Ramos (cell line): ENCODE data around the gene ZNF407.

Source experiments
- in situ Hi-C: fragments of 300-500 bp; cut with MboI; formaldehyde crosslinking; loops from one replicate; pipeline ENCODE4 v1.14.3; 2022; ENCODE audit warnings: low sequenced_read_pairs; ENCODE audit not compliant: unreplicated experiment

Gene ZNF407

DNA sequence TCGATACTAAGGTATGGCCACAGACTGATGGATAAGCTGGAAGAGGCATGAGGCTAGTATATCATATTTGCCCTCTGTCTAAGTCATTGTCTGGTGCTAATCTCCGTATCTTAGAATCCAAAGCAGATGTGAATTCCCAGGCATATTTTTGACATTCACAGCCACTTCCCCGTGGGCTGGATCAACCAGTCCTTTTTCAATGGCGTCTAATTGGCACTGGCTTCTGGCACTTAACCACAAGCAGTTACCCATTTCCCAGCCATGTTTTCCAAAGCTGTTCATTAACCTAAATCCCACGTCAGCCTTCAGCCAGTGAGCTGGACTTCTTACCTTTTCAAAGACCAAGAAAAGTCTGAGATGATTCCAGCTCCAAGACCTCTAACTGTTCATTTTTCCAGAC lies 20.7 kb upstream of the ZNF407 start:
- in situ Hi-C loops, result no loop called here

DNA sequence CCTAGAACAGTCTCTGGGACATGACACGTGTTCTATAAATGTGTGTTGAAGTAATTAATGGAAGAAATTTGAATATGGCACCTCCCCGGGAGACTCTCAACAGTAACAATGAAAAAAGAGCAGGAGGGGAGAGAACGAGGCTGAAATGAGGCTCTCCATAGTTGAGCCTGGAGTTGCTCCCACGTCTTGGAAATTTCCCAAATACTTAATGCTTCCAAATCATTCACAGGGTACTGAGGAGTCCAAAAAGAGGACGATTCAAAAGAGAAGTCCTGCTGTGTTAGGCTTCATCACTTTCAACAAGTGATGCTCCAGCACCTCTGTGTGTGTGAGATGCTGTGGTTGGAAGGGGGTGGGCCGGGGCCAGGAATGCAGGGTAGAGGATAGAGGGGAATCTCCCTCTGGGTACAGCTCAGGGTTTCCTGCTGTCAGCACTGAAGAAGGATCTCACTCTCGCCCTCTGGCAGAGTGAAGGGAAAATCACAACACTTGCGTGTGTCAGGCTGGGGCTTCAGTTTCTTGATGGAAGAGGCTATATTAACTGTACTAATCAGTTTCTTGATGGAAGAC lies 18.1 kb upstream of the ZNF407 start:
- in situ Hi-C loops, result no loop called here

DNA sequence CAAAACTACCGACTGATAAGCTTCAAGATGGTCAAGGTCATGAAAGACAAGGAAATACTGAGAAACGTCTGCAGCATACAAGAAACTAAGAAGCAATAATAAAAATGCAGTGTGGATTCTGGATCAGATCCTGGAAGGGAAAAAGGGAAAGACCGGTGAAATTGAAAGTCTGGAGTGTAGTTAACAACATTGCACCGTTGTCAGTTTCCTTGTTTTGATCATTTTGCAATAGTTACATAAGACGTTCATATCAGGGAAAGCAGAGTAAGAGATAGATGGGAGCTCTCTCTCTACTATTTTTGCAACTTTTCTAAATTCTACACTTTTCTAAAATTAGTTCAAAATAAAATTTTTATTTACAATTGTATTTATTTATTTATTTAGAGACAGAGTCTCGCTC lies 15.0 kb upstream of the ZNF407 start:
- in situ Hi-C loops, result no loop called here

DNA sequence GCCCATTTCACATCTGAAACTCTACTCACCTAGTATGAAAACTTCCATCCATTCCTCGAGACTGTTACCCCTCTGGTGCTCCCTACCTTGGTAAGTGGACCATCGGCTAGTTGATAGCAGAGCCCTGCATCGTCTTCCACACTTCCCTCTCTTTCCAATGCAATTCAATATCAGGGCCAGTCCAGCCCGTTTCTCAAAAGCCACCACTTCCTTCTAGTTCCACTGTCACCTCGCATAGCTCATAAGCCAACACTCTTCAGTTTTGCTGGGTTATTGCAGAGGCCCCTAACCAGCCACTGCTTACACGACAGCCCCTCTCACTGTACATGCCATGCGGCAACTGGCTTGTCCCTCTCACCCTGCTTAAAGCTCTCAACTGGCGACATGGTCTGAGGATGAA lies 10.2 kb upstream of the ZNF407 start:
- in situ Hi-C loops, result no loop called here

DNA sequence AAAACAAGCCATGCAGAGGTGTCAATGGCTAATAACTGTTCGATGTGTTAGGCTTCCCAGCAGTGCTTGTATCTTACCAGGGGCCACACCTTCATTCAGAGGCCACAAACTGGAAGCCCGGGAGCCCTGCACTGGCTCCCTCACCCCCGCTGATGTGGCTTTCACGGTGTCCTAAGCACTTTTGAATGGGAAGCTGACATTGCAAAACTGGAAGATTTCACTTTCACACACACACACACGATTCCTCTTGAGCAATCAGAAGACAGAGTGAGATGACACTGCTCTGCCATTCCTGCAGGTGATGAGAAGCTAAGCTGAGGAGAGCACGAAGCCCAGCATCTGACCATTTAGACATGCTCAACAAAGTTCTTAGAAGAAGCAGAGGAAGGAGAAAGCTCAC lies 8.6 kb upstream of the ZNF407 start:
- in situ Hi-C loops, result no loop called here

DNA sequence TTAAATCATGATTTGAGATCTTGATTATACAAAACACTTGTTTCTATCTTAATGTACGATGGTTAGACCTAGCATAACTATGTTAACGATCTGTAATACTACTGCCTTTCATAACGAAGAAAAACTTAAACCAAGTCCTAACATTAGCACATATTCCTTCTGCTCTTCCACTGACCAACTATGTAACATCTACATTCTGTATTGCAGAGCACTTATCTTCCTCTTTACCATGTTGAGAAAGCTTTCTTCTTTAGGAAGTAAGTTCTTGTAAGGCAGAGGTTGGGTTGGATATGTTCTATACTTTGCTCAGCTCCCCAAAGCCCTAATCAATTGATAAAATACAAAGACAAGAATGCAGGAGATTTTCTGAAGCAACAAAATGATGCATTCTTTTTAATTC lies 7.9 kb upstream of the ZNF407 start:
- in situ Hi-C loops, result no loop called here

DNA sequence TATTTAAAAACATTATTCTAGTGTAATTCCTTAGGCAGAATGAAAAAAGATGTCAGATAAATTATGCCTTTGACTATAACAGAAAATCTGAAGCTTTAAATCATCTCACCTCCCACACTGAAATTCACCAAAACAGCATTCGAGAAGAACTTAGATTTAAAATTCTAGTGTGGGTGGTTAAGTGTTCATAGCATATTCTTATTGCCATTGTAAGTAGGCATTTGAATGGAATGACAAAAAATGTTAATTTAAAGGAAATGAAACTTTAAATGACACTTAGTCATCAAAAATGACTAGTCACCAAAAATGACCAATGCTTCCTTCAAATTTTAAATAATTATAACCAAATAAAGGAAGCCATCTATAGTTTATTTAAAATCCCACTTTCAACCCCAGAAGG lies 7.0 kb upstream of the ZNF407 start:
- in situ Hi-C loops, result no loop called here

DNA sequence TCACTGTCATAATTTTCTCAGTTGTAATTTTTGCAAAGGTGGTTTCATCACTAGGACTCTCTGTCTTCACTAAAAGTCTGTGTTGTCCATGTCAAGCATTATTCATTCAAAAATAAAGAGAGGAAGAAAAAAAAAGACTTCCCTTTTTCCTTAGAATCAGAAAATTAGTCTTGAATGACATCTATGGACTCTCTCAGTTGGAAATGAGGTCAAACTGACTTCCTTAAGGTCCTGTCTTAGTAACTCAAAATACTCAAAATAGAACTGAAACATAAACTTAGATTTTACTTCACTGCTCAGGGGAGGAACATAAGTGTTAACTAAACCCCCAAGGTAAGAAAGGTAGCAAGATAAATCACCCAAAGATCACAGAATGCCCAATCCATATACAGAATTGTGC lies 2.2 kb upstream of the ZNF407 start:
- in situ Hi-C loops, result no loop called here

DNA sequence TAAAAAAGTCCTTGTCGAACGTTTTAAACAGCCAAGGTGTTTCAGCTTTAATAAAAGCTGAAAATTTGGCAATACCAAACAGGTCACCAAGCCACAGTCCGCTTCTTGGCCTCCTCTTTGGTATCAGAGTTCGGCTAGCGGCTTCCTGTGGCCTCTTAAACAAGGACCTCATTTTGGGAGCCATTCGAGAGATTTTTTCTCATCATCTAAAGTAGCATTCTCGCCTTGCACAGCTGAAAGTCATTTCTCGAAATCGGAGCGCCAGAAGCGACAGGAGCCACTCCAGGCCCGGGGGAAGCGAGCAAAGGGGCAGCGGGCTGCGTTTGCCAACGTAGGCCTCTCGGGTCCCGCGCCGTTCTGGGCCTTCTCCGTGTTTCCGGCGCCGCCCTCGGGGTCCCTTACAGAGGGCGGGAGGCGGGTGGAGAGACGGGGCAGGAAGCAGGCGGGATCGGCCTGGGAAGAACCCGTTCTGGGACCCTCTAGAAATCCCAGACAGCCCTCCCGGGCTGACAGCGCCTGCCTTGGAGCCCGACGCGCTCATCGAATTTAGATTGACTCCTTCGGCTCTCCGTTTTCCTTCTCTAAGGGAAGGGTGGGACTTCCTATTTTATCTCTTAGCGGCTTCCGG lies 522 bp upstream of the ZNF407 start:
- in situ Hi-C loops, result no loop called here

DNA sequence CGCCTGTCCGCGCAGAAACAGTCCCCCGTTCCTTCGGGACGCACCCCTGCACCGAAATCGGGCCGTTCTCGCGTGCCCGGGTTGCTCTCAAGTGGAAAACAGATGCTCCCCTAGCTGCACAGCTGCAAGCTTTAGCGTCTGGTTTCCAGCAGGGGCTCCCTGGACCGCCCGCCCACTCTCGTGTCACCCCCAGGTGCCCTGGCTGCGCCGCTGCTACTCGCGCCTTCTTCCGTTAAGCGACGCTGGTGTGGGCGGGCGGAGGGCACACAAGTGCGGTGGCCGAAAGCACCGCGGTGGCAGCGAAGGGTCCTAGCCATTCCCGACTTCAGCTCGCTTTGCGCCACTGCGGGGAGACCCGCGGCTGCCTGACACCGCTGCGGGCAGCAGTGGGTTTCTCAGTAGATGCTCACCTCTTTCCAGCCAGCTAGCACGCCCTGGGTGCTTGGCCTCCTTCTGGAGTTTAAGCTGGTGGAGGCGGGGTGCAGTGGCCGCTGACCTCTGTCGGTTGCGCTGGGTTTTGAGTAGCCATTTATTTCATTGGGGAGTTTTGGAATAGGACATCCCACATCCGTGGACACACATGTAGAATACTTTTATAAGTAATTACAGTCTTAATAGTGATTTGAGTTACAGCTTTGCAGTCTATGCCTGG lies 806 bp downstream of the ZNF407 start:
- in situ Hi-C loops, result no loop called here

DNA sequence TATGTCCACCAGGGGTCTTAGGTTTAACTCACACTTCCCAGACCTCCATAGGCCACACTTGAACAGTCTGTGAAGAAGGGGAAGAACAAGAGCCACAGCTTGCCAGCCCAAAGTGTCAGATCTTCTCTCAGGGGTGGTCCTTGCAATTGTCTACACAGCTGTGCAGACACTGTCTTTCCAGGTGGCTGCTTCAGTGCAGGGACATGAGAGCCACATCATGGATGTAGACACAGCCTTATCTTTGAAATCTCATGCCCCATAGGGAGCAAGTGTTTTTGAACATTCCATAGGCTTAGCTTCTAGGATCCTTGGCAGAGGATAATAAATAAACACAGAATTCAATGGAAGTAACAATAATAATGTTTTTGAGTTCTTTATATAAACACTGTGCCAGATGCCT lies 6.7 kb downstream of the ZNF407 start:
- in situ Hi-C loops, result no loop called here

DNA sequence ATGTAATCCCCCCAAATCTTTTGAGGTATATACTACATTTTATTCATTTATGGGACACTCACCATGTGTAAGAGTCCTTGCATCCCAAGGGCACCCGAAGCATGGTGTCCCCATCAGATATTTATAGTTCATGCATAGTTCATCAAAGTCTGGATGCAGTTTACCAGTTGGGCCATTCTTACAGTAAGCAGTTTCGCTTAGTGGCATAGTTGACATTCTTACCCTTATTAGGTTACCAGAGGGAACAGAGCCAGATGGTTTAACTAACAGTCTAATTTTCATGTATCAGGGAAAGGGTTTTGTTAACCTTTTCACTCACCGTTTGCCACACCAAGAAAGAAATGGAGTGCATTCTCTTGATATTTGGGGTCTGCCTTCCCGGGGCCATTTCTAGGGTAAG lies 7.1 kb downstream of the ZNF407 start:
- in situ Hi-C loops, result no loop called here

DNA sequence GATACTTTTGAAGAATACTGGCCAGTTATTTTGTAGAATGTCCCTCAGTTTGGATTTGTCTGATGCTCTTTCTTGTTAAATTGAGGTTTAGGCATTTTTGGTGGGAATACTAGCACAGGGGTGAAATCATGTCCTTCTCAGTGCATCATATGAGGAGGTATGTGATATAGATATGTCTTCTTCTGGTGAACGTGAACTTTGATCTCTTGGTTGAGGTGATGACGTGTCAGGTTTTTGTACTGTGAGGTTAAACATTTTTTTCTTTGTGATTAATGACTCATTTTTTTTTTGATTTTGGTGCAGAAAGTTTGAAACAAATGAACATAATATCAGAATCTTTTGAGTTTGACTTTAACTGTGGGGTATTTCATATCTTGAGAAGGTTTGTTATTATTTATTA lies 11.0 kb downstream of the ZNF407 start:
- in situ Hi-C loops, result no loop called here

DNA sequence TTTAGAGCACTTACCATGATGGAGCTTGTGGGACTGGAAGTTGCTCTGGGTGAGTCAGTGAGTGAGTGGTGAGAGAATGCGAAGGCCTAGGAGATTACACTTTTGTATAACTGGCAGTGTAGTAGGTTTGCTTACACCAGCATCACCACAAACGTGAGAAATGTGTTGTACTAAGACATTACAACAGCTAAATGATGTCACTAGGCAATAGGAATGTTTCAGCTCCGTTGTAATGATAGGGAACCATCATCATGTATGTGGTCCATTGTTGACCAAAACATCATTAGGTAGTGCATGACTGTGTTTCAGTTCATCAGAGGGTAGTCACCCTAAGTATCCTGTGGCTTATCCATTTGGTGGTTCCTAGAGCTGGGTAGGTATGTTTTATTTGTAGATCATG lies 11.9 kb downstream of the ZNF407 start:
- in situ Hi-C loops, result no loop called here

DNA sequence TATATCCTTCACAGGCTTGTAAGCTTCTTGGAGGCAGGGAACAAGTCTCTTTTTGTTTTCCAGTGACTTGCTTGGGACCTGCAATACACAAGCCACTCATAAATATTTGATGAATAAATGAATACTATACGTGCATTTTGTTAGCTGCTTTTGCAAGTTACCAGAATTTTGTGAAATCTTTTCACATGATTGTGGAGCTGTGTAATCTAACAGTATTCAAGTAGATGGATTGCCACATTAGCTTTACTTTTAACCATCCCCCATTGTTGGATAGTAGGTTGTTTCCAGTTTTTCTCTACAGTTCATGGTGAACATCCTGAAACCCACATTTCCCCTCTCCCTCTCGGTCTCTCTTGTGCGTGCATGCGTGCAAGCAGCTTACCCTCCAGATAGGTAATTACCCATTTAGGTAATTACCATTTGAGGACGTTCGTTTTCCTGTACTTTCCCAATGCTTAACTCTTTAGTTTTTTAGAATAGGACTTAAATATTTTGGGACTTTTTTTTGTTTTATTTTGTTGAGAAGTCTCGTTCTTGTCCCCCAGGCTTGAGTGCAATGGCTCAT lies 12.5 kb downstream of the ZNF407 start:
- in situ Hi-C loops, result no loop called here

DNA sequence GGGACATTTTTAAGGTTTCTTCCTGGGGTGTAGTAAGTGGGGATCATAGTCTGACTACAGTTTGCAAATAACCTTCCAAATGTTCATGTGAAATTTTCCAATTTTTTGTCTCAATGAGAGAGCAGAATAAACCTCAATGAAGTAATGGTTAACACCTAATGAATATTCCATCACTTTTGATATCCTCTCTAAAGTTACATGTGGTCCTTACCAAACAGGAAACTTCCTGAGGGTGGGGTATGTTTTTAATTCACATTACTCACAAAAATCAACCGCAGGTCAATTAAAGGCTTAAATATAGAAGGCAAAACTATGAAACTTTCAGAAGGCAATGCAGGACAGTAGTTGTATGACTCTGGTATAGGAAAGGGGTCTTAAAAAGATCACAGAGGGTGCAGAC lies 13.2 kb downstream of the ZNF407 start:
- in situ Hi-C loops, result no loop called here

DNA sequence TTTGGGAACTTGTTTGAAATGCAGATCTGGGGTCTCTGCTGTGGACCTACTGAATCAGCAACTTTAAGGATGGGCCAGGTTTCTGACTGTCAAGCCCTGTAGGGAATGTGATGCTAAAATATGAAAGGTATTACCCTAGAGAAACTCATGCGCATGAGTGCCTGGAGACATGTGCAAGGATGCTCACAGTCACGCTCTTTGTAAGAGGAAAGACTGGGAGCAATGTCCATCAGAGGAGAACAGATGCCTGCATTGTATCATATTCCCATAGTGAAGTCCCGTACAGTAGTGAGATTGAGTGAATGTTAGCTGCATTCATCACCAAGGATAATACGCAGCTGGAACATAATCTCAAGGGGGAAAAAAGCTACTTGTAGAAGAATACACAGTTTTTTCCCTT lies 14.1 kb downstream of the ZNF407 start:
- in situ Hi-C loops, result no loop called here

DNA sequence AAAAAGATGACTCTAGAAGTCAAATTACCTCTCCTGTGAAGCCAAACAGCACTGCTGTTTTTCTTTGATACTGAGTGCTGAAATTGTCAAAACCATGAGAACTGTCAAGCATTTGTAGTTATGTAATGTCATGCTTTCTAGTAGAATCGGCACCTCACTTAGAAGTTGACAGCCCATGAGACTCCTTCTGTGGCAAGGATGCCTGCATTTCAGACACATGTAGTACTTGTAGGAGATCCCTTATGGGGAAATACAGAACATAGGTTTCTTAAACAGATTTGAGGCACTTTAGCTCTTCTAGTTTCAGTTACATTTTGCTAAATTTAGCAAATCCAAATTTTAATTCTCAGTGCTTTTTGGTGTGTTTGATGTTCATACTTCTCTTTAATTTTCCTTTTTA lies 15.7 kb downstream of the ZNF407 start:
- in situ Hi-C loops, result no loop called here

DNA sequence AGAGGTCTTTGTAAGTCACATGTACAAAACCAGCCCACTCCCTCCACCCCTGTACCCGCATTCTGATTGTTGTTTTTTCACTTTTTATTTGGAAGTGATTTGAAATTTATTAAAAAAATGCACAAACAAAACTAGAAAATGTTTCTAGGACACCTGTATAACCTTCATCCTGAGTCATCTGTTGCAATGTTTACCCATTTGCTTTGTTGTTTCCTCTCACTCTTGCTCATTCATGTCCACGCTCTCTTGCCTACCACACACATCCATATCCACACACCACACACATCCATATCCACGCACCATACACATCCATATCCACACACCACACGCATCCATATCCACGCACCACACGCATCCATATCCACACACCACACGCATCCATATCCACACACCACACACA lies 18.8 kb downstream of the ZNF407 start:
- in situ Hi-C loops, result no loop called here

DNA sequence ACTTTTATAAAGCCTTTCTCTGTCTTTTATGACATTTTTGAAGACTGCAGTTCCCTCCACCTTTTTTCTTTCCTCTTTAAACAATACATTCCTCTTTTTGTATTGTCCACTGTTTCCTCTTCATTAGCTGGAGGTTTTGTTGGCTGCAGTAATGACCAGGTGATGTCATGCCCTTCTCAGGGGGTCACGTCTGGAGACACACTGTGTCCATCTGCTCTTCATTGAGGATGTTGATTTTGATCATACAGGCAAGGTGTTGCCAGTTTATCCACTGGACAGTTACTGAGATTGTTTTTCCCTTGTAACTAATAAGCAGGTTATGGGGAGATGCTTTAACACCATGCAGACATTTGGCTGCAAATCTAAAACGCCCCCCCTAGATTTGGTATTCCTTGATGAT lies 19.8 kb downstream of the ZNF407 start:
- in situ Hi-C loops, result no loop called here

DNA sequence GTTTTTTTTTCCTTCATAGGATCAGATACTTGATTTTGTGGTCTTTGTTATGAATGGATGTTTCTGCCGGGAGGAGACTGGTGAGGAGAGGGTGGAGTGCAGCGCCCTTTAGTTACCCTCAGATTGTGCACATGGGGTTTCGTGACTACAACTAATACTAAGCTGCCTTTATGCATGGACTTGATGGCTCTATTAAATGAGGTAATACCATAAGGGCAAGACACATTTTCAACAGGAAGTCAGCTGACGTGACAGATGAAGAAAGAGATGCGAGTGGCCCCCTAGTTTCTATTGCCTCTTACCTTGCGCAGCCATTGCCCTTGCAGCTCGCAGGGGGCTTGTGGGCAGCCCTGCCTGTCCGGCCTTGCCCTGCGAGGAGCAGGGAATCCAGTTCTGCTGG lies 24.4 kb downstream of the ZNF407 start:
- in situ Hi-C loops, result no loop called here
